COLO668 (cell line): ENCODE measurements around the gene HOXC12.

Experiments
- DNase-seq: peaks from one replicate; lab custom pipeline; 2025; ENCODE audit not compliant: unreplicated experiment; lab: John Stamatoyannopoulos, UW

Gene HOXC12

GRCh38 chr12:53940443-53941014 is 14.2 kb upstream of the HOXC12 start:
- DNase-seq, result no peak

- DNase-seq, result no peak
Measured at GRCh38 chr12:53941187-53941586, 13.5 kb upstream of the HOXC12 start.

DNA sequence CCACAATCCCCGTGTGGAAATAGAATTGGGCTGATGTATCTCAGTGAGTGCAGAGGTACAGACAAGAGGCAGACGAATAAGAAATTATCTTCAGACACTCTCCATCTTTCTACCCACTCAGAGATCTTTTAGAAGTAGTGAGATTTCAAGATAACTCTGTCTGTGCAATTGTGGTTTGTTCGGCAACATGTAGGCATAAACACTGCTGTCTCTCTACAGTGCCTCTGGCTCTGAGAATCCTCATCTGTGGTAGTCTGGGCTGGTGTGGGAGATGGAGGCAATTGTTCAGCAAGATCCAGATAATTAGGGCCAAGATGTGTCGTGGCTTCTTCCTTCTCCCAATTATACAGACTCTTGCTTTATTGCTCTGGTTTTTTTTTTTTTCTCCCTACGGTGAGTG is 13.0 kb upstream of the HOXC12 start:
- no peak for DNase-seq

DNA sequence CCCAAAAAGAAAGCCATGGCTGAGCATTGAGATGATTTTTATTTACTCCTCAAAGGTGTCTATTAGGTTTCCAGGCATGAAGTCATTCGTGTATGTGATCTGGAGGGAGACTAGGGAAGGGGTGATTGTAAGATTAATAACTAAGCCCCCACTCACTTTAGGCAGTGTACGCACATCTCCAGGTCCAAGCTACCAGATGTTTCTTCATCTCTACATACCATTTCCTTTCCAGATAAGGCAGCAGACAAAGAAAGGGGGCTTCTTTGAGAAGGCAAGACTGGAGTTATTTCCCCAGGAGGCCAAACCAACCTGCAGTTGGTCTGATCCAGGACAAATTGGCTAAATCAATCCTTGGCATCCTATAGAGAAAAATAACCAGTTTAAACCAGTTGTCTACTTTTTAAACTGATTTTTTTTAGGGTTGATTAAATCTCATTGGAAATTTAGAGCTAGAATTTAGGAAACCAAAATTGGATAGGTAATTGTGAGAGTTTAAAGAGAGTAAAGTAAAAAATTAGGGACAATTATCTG is 12.2 kb upstream of the HOXC12 start:
- no peak for DNase-seq

DNA sequence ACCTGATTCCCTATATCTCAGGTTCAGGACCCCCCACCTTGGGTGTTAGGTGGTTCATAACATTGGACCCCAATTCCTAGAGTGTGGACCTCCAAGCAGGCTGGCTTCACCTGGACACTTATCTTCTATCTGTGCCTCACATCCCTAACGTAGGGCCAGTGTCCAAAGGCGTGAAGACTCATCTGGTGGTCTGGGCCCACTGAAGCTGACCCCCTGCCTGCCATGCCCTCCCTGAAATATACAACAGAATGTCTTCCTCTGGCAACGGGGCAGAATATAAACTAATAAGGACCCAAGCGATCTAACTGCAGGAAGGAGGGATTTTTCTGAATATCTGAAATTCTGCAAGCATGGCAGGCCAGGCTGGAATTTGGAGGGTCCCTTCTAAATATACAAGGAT is 10.5 kb upstream of the HOXC12 start:
- no peak for DNase-seq

DNA sequence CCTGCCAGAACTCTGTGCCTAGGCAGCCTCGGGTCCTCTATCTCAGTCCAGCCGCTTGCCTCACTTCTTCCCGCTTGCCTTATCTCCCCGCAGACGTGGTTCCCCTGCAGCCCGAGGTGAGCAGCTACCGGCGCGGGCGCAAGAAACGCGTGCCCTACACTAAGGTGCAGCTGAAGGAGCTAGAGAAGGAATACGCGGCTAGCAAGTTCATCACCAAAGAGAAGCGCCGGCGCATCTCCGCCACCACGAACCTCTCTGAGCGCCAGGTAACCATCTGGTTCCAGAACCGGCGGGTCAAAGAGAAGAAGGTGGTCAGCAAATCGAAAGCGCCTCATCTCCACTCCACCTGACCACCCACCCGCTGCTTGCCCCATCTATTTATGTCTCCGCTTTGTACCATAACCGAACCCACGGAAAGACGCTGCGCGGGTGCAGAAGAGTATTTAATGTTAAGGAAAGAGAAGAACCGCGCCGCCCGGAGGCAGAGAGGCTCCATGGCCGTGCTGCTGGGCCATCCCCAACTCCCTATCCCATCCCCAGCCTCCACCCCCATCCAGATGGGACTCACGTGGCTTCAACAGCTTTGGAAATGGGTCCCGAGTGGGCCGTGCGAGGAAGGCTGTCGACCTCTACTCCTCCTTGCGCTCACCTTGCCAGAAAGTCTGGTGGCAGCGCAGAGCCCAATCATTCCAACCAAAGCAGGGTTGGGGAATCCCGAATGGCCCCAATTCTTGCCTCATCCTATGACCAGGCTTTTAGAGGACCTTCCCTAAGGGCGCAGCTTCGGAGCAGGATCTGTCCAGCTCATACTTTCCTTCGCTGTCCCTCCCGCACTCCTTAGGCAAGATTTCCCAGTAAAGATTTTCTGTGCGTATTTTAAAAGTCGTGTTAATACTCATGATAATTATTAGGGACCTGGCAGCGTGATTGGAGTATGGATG is 9.5 kb upstream of the HOXC12 start:
- DNase-seq, result no peak

- DNase-seq, result no peak
Measured at GRCh38 chr12:53947743-53948142, 7.0 kb upstream of the HOXC12 start.

DNA sequence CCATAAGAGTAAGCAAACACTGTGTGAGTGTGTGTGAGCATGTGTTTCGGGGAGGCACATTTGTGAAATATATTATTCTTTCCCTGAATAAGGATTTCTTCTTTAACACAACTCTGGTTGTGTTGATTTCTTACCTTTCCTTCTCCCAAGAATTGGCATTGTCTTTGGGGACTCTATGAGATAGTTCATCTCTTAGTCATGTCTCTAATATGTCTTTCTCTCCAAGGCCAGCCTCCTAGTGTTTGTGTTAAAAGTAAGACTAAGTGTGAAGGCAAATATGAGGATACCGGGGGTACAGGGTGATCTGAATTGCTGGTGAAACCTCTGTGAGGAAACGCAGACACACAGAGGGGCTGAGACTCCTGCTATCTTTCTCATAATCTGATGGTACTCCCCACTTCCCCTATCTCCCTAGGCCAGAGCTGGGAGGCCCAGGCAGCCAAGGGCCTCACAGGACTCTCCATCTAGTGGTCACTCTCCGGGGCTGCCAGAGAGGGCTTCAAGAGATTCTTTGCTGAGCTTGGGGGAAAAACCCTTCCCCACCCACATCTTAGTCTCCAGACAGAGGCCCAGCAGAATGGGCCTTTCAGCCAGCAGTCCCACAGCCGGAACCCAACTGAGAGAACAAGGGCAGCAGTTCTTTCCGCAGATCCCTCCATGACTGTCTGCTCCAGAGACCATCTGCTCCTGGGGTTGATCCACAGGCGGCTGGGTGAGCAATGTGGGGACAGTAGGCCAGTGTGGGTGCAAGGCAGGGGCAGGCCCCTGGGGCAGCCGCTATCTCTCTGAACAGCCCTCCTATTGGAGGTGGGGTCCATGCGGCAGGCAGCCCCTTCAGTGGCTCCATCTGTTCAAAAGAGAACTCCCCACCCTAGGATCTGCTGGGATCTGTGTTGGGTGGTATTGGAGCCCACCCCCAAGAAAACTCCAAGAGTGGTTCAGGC is 5.8 kb upstream of the HOXC12 start:
- no peak for DNase-seq

GRCh38 chr12:53949631-53950436 is 4.9 kb upstream of the HOXC12 start:
- DNase-seq, result no peak

- no peak for DNase-seq
Measured at GRCh38 chr12:53950437-53950773, 4.3 kb upstream of the HOXC12 start.

- DNase-seq, result no peak
Measured at GRCh38 chr12:53950789-53951576, 3.7 kb upstream of the HOXC12 start.

DNA sequence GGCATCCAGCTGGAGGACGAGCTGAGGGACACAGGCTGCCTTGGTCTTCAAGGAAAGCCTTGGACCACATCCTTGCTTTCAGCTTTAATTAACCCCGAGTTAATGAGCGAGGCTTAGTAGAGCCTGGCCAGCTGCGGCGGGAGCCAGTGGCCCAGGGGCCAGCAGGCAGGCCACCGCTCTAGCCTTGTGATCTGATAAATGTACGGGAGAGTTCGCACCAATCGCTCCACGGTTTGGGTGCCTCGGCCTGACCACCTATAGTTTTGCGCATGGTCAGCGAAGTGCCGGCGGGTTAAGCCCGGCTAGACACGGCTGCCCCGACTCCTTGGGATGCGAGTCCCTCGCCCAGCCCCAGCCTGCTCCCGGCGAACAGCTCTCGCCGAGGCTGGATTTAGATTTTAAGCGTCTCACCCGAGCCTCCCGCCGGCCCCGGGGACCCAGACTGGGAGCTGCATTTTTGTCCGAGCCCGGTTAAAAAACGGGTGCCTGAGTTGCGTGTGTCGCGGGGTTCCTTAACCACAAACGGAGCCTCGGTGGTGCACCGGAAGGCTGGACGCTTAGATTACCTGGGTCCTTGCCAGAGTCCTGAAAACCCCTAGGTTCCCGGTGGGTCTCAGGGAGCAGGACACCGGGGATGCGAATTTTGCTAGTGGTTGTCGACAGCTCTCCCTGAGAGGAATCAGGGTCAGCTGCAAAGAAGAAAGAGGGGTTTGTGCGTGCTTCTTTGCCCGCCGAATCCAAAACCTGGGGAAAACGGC is 2.9 kb upstream of the HOXC12 start:
- DNase-seq, result no peak

- DNase-seq, result no peak
Measured at GRCh38 chr12:53952335-53952694, 2.4 kb upstream of the HOXC12 start.

GRCh38 chr12:53952871-53953734 is 1.6 kb upstream of the HOXC12 start:
- no peak for DNase-seq

DNA sequence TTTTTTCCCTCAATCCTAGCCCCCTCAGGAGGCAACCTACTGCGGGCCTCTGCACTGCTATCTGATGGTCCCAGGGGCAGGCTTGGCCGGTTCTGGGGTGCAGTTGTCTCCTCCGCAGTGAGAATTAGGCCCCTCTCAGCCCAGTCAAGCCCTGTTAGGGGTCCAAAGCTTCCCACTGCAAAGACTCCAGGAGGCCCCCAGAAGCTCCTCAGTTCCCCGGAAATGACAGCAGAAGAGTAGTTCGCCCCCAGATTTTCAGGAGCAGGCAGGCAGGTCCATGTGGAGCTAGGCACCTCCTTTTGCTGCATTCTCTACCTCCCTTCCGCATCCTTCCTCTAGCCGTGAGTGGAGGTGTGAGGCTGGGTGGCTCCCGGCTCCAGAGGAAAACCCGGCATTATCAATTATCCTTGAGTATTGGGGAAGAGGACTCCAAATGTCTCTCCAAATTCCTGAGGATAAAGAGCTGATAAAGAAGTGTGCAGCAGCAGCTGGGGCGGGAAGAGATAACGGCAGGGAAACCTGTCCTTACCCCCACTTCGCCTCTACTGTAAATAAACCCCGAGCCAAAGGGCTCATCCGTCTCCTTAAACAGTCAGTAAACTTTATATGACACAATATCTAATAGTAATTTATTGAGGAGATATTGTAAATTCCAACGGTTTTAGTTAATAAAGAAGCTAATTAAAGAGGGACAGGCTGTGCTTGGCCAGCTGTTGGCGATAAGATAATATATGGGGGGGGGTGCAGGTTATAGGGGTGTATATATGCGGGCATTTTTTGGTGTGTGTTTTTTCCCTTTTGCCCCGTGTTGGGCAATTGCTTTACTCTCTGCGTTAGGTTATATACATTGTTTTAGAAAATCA is 641 bp upstream of the HOXC12 start:
- DNase-seq, result no peak

GRCh38 chr12:53955036-53955775 is 503 bp downstream of the HOXC12 start:
- no peak for DNase-seq
